GM18526 (cell line): ENCODE data around the gene FERMT1.

ENCODE experiments used
- POLR2A ChIP-seq: IDR thresholded peaks from 3 replicates; pipeline ENCODE4 v1.6.1; 2011; ENCODE audit not compliant: insufficient read length; ENCODE audit errors: extremely low read depth

FERMT1 gene

GRCh38 chr20:6127825-6128224 is 5.0 kb upstream of the FERMT1 start:
- no peak for TF ChIP-seq POLR2A

- no peak for TF ChIP-seq POLR2A
Observed at GRCh38 chr20:6126846-6127245, 4.0 kb upstream of the FERMT1 start.

GRCh38 chr20:6123649-6124014 is 802 bp upstream of the FERMT1 start:
- TF ChIP-seq POLR2A: no peak

GRCh38 chr20:6122111-6122872 is 538 bp downstream of the FERMT1 start:
- TF ChIP-seq POLR2A: no peak

GRCh38 chr20:6121504-6121903 is 1.3 kb downstream of the FERMT1 start:
- no peak for TF ChIP-seq POLR2A

- no peak for TF ChIP-seq POLR2A
Observed at GRCh38 chr20:6120491-6120988, 2.3 kb downstream of the FERMT1 start.

- no peak for TF ChIP-seq POLR2A
Observed at GRCh38 chr20:6116758-6117157, 6.1 kb downstream of the FERMT1 start.

GRCh38 chr20:6115221-6115895 is 7.5 kb downstream of the FERMT1 start:
- TF ChIP-seq POLR2A: no peak

- TF ChIP-seq POLR2A: no peak
Observed at GRCh38 chr20:6114696-6115095, 8.1 kb downstream of the FERMT1 start.

GRCh38 chr20:6113951-6114350 is 8.9 kb downstream of the FERMT1 start:
- no peak for TF ChIP-seq POLR2A

- TF ChIP-seq POLR2A: no peak
Observed at GRCh38 chr20:6108330-6108729, 14.5 kb downstream of the FERMT1 start.

- no peak for TF ChIP-seq POLR2A
Observed at GRCh38 chr20:6104493-6105188, 18.2 kb downstream of the FERMT1 start.

GRCh38 chr20:6103301-6103700 is 19.5 kb downstream of the FERMT1 start:
- no peak for TF ChIP-seq POLR2A

- TF ChIP-seq POLR2A: no peak
Observed at GRCh38 chr20:6101346-6101745, 21.5 kb downstream of the FERMT1 start.

GRCh38 chr20:6100246-6100645 is 22.6 kb downstream of the FERMT1 start:
- TF ChIP-seq POLR2A: no peak

GRCh38 chr20:6099819-6100218 is 23.0 kb downstream of the FERMT1 start:
- no peak for TF ChIP-seq POLR2A

- no peak for TF ChIP-seq POLR2A
Observed at GRCh38 chr20:6095409-6095808, 27.4 kb downstream of the FERMT1 start.

- no peak for TF ChIP-seq POLR2A
Observed at GRCh38 chr20:6094565-6094964, 28.3 kb downstream of the FERMT1 start.
